ENCODE results near the gene RHBDF2. TPM values are rescaled to one million over a fixed set of nuclear protein-coding genes. Genes with fewer than 3 reads are reported as not detected.
A peak's percentile ranks its signal among the peaks of the same experiment; 100 is the strongest.

Gene RHBDF2
- total and polyA plus RNA-seq, 4 donors, result 2.6 to 45.0 (median 21.0) TPM

GRCh38 chr17:76545918-76546555 lies 44.8 kb upstream of the RHBDF2 start:
- no peak overlapping the region for H3K4me3 ChIP-seq (ENCODE audit: low read length in 2 of 2)
- H3K36me3 ChIP-seq (ENCODE audit: control insufficient read depth in 1 of 2, insufficient read depth in 2 of 2, low read length in 1 of 2), result no peaks in the 10 kb centered on the region
- WGBS, 2 donors, result 73 to 77% methylated on average over 13 of the region's 13 CpGs
- no peak overlapping the region for H3K27ac ChIP-seq (ENCODE audit: low read depth in 1 of 2, low read length in 2 of 2)
- no peak for DNase-seq
- intact Hi-C loops (cut with DNase I), result no loop called here
- H3K27me3 ChIP-seq (ENCODE audit: control insufficient read depth in 1 of 2, insufficient read depth in 2 of 2, low read length in 1 of 2), result no peaks in the 10 kb centered on the region
- no peaks in the 10 kb centered on the region for H3K4me1 ChIP-seq (ENCODE audit: control insufficient read depth in 1 of 2, insufficient read depth in 2 of 2, low read length in 2 of 2)
- no peak for ATAC-seq (ENCODE audit: low FRiP score)
- no peaks in the 10 kb centered on the region for H3K9me3 ChIP-seq (ENCODE audit: control insufficient read depth, low read length)

- ATAC-seq (ENCODE audit: low FRiP score) (no peak), DNase-seq (no peak)
- Histone ChIP-seq H3K9me3 (ENCODE audit: control insufficient read depth, low read length) (no peaks in the 10 kb centered on the region), H3K27ac (ENCODE audit: low read depth in 1 of 2, low read length in 2 of 2) (no peak overlapping the region), H3K36me3 (ENCODE audit: control insufficient read depth in 1 of 2, insufficient read depth in 2 of 2, low read length in 1 of 2) (no peaks in the 10 kb centered on the region), H3K27me3 (ENCODE audit: control insufficient read depth in 1 of 2, insufficient read depth in 2 of 2, low read length in 1 of 2) (no peaks in the 10 kb centered on the region), H3K4me1 (ENCODE audit: control insufficient read depth in 1 of 2, insufficient read depth in 2 of 2, low read length in 2 of 2) (no peaks in the 10 kb centered on the region), H3K4me3 (ENCODE audit: low read length in 2 of 2) (no peak overlapping the region)
- WGBS, 2 donors, result 55 to 56% methylated on average over 23 to 24 of the region's 24 CpGs
- intact Hi-C loops (cut with DNase I), result no loop called here
Measured at GRCh38 chr17:76544546-76545365, 43.5 kb upstream of the RHBDF2 start.

GRCh38 chr17:76543826-76544545 lies 42.8 kb upstream of the RHBDF2 start:
- WGBS, 2 donors, result 42 to 47% methylated on average over 22 of the region's 22 CpGs
- Histone ChIP-seq H3K27ac (ENCODE audit: low read depth in 1 of 2, low read length in 2 of 2) (no peak overlapping the region), H3K36me3 (ENCODE audit: control insufficient read depth in 1 of 2, insufficient read depth in 2 of 2, low read length in 1 of 2) (no peaks in the 10 kb centered on the region), H3K9me3 (ENCODE audit: control insufficient read depth, low read length) (no peaks in the 10 kb centered on the region), H3K4me1 (ENCODE audit: control insufficient read depth in 1 of 2, insufficient read depth in 2 of 2, low read length in 2 of 2) (no peaks in the 10 kb centered on the region), H3K27me3 (ENCODE audit: control insufficient read depth in 1 of 2, insufficient read depth in 2 of 2, low read length in 1 of 2) (no peaks in the 10 kb centered on the region), H3K4me3 (ENCODE audit: low read length in 2 of 2) (no peak overlapping the region)
- ATAC-seq (ENCODE audit: low FRiP score) (no peak), DNase-seq (peak; percentile 44 to 59)
- intact Hi-C loops (cut with DNase I), result no loop called here

- WGBS, 2 donors, result 82 to 86% methylated on average over 6 of the region's 6 CpGs
- no peaks in the 10 kb centered on the region for H3K27me3 ChIP-seq (ENCODE audit: control insufficient read depth in 1 of 2, insufficient read depth in 2 of 2, low read length in 1 of 2)
- H3K4me3 ChIP-seq (ENCODE audit: low read length in 2 of 2), result no peak overlapping the region
- DNase-seq (peak in 1 of 2 donors; percentile 59), ATAC-seq (ENCODE audit: low FRiP score) (no peak)
- no peaks in the 10 kb centered on the region for H3K4me1 ChIP-seq (ENCODE audit: control insufficient read depth in 1 of 2, insufficient read depth in 2 of 2, low read length in 2 of 2)
- H3K27ac ChIP-seq (ENCODE audit: low read depth in 1 of 2, low read length in 2 of 2), result no peak overlapping the region
- H3K36me3 ChIP-seq (ENCODE audit: control insufficient read depth in 1 of 2, insufficient read depth in 2 of 2, low read length in 1 of 2), result no peaks in the 10 kb centered on the region
- no peaks in the 10 kb centered on the region for H3K9me3 ChIP-seq (ENCODE audit: control insufficient read depth, low read length)
- intact Hi-C loops (cut with DNase I), result no loop called here
Measured at GRCh38 chr17:76543482-76543825, 42.2 kb upstream of the RHBDF2 start.

GRCh38 chr17:76542984-76543383 lies 41.8 kb upstream of the RHBDF2 start:
- Histone ChIP-seq H3K4me1 (ENCODE audit: control insufficient read depth in 1 of 2, insufficient read depth in 2 of 2, low read length in 2 of 2) (no peaks in the 10 kb centered on the region), H3K36me3 (ENCODE audit: control insufficient read depth in 1 of 2, insufficient read depth in 2 of 2, low read length in 1 of 2) (no peaks in the 10 kb centered on the region), H3K27ac (ENCODE audit: low read depth in 1 of 2, low read length in 2 of 2) (no peak overlapping the region), H3K4me3 (ENCODE audit: low read length in 2 of 2) (no peak overlapping the region), H3K9me3 (ENCODE audit: control insufficient read depth, low read length) (no peaks in the 10 kb centered on the region), H3K27me3 (ENCODE audit: control insufficient read depth in 1 of 2, insufficient read depth in 2 of 2, low read length in 1 of 2) (no peaks in the 10 kb centered on the region)
- intact Hi-C loops (cut with DNase I), result no loop called here
- ATAC-seq (ENCODE audit: low FRiP score), result no peak
- WGBS, 2 donors, result 77 to 86% methylated on average over 8 of the region's 8 CpGs
- no peak for DNase-seq

GRCh38 chr17:76542566-76542971 lies 41.3 kb upstream of the RHBDF2 start:
- no peak for DNase-seq
- no peak for ATAC-seq (ENCODE audit: low FRiP score)
- no peak overlapping the region for H3K27ac ChIP-seq (ENCODE audit: low read depth in 1 of 2, low read length in 2 of 2)
- 82 to 84% methylated on average over 10 of the region's 10 CpGs for WGBS, 2 donors
- no peaks in the 10 kb centered on the region for H3K27me3 ChIP-seq (ENCODE audit: control insufficient read depth in 1 of 2, insufficient read depth in 2 of 2, low read length in 1 of 2)
- H3K9me3 ChIP-seq (ENCODE audit: control insufficient read depth, low read length), result no peaks in the 10 kb centered on the region
- intact Hi-C loops (cut with DNase I), result no loop called here
- no peaks in the 10 kb centered on the region for H3K4me1 ChIP-seq (ENCODE audit: control insufficient read depth in 1 of 2, insufficient read depth in 2 of 2, low read length in 2 of 2)
- no peak overlapping the region for H3K4me3 ChIP-seq (ENCODE audit: low read length in 2 of 2)
- H3K36me3 ChIP-seq (ENCODE audit: control insufficient read depth in 1 of 2, insufficient read depth in 2 of 2, low read length in 1 of 2), result no peaks in the 10 kb centered on the region

GRCh38 chr17:76541739-76542454 lies 40.7 kb upstream of the RHBDF2 start:
- intact Hi-C loops (cut with DNase I), result no loop called here
- WGBS, 2 donors, result 86 to 87% methylated on average over 10 of the region's 10 CpGs

GRCh38 chr17:76540381-76541300 lies 39.4 kb upstream of the RHBDF2 start:
- no peaks in the 10 kb centered on the region for H3K27me3 ChIP-seq (ENCODE audit: control insufficient read depth in 1 of 2, insufficient read depth in 2 of 2, low read length in 1 of 2)
- intact Hi-C loops (cut with DNase I), result no loop called here
- H3K36me3 ChIP-seq (ENCODE audit: control insufficient read depth in 1 of 2, insufficient read depth in 2 of 2, low read length in 1 of 2), result no peaks in the 10 kb centered on the region
- no peaks in the 10 kb centered on the region for H3K4me1 ChIP-seq (ENCODE audit: control insufficient read depth in 1 of 2, insufficient read depth in 2 of 2, low read length in 2 of 2)
- ATAC-seq (ENCODE audit: low FRiP score) (peak; percentile 94), DNase-seq (peak; percentile 95 to 96)
- 4 to 5% methylated on average over 27 of the region's 27 CpGs for WGBS, 2 donors
- no peak overlapping the region for H3K27ac ChIP-seq (ENCODE audit: low read depth in 1 of 2, low read length in 2 of 2)
- H3K4me3 ChIP-seq (ENCODE audit: low read length in 2 of 2), result peak overlapping the region in 1 of 2 donors; percentile 12
- H3K9me3 ChIP-seq (ENCODE audit: control insufficient read depth, low read length), result no peaks in the 10 kb centered on the region

More at GRCh38 chr17:76541739-76542454, 40.7 kb upstream of the RHBDF2 start:
- H3K36me3 ChIP-seq (ENCODE audit: control insufficient read depth in 1 of 2, insufficient read depth in 2 of 2, low read length in 1 of 2), result no peaks in the 10 kb centered on the region
- no peaks in the 10 kb centered on the region for H3K4me1 ChIP-seq (ENCODE audit: control insufficient read depth in 1 of 2, insufficient read depth in 2 of 2, low read length in 2 of 2)
- H3K27me3 ChIP-seq (ENCODE audit: control insufficient read depth in 1 of 2, insufficient read depth in 2 of 2, low read length in 1 of 2), result no peaks in the 10 kb centered on the region
- no peak overlapping the region for H3K27ac ChIP-seq (ENCODE audit: low read depth in 1 of 2, low read length in 2 of 2)
- ATAC-seq (ENCODE audit: low FRiP score) (no peak), DNase-seq (no peak)
- H3K4me3 ChIP-seq (ENCODE audit: low read length in 2 of 2), result no peak overlapping the region
- H3K9me3 ChIP-seq (ENCODE audit: control insufficient read depth, low read length), result no peaks in the 10 kb centered on the region
